B cell (primary cell): Measurements from ENCODE around the gene SIGLEC8.

Experiments
- EZH2 ChIP-seq: IDR thresholded peaks from 2 replicates; pipeline ENCODE4 v1.6.1; 2012; ENCODE audit warnings: borderline replicate concordance, low read depth, mild to moderate bottlenecking, moderate library complexity, low read length; ENCODE audit not compliant: insufficient read depth, poor library complexity, severe bottlenecking
- TF ChIP-seq, protein P1 (sequence below): fragments of 200-600 bp; IDR thresholded peaks from one replicate; pipeline ENCODE4 v1.8.0; 2022; ENCODE audit warnings: antibody characterized with exemption, mild to moderate bottlenecking

DNA sequence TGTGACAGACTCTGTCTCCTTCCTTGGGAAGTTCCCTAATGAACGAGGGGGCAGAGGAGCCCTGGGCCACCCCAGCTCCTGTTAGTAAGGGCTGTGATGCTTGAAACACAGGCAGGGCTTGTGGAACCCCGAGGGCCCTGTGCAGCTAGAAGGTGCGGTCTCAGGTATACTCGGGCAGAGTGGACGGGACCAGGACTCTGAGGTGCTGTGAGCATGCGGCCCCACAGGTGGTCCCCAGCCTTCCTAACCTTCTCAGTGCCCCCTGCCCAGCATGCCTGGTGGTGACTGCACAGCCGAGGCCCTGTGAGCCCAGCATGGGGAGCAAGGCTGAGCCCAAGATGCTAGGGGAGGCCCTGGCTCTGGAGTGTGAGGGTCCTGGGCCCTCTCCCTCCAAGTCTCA, 4.0 kb upstream of the SIGLEC8 start:
- TF ChIP-seq, protein P1, sequence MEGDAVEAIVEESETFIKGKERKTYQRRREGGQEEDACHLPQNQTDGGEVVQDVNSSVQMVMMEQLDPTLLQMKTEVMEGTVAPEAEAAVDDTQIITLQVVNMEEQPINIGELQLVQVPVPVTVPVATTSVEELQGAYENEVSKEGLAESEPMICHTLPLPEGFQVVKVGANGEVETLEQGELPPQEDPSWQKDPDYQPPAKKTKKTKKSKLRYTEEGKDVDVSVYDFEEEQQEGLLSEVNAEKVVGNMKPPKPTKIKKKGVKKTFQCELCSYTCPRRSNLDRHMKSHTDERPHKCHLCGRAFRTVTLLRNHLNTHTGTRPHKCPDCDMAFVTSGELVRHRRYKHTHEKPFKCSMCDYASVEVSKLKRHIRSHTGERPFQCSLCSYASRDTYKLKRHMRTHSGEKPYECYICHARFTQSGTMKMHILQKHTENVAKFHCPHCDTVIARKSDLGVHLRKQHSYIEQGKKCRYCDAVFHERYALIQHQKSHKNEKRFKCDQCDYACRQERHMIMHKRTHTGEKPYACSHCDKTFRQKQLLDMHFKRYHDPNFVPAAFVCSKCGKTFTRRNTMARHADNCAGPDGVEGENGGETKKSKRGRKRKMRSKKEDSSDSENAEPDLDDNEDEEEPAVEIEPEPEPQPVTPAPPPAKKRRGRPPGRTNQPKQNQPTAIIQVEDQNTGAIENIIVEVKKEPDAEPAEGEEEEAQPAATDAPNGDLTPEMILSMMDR: no peak
- no peak for TF ChIP-seq EZH2
